KMS-11 (cell line): ENCODE results near the gene RAB35.

ENCODE experiments used
- H2AFZ ChIP-seq: fragments of 200-600 bp; sonication (generic); 2 replicates; pipeline ENCODE4 v1.6.1; 2016; ENCODE audit warnings: antibody characterized with exemption, mixed run types, low read depth
- H3K27ac ChIP-seq: fragments of 200-600 bp; sonication (generic); 2 replicates; pipeline ENCODE4 v1.6.1; 2016; ENCODE audit warnings: mild to moderate bottlenecking, mixed run types
- H3K27me3 ChIP-seq: fragments of 200-600 bp; sonication (generic); 2 replicates; pipeline ENCODE4 v1.6.1; 2017; ENCODE audit warnings: mild to moderate bottlenecking, low read depth, mixed run types, moderate library complexity; ENCODE audit not compliant: insufficient read depth
- H3K36me3 ChIP-seq: fragments of 200-600 bp; sonication (generic); 2 replicates; pipeline ENCODE4 v1.6.1; 2017; ENCODE audit warnings: mild to moderate bottlenecking, mixed run types; ENCODE audit not compliant: insufficient read depth
- H3K4me1 ChIP-seq: fragments of 200-600 bp; sonication (generic); 2 replicates; pipeline ENCODE4 v1.6.1; 2016; ENCODE audit warnings: mild to moderate bottlenecking, low read depth, mixed run types; ENCODE audit not compliant: poor library complexity, severe bottlenecking
- H3K4me2 ChIP-seq: fragments of 200-600 bp; sonication (generic); 2 replicates; pipeline ENCODE4 v1.7.0; 2016; ENCODE audit warnings: mild to moderate bottlenecking, mixed run types
- H3K4me3 ChIP-seq: fragments of 200-600 bp; sonication (generic); IDR thresholded peaks from 2 replicates; pipeline ENCODE4 v1.6.1; 2017; ENCODE audit warnings: low read depth, low read length, mixed read lengths; ENCODE audit not compliant: insufficient read depth
- H3K79me2 ChIP-seq: fragments of 200-600 bp; sonication (generic); 2 replicates; pipeline ENCODE4 v1.6.1; 2016; ENCODE audit warnings: low read depth, mixed run types; ENCODE audit not compliant: insufficient read depth
- H3K9ac ChIP-seq: fragments of 200-600 bp; sonication (generic); 2 replicates; pipeline ENCODE4 v1.6.1; 2016; ENCODE audit warnings: mild to moderate bottlenecking, mixed run types
- H4K20me1 ChIP-seq: fragments of 200-600 bp; sonication (generic); 2 replicates; pipeline ENCODE4 v1.6.1; 2016; ENCODE audit warnings: mild to moderate bottlenecking, mixed run types; ENCODE audit not compliant: insufficient read depth
- CTCF ChIP-seq: fragments of 200-600 bp; sonication (generic); conservative IDR thresholded peaks from 2 replicates; pipeline ENCODE4 v1.6.1; 2017; ENCODE audit warnings: low read depth, mild to moderate bottlenecking, antibody characterized with exemption, low read length, moderate library complexity, mixed read lengths

RAB35 gene

GRCh38 chr12:120159509-120160237 is 43.1 kb upstream of the RAB35 start:
- Histone ChIP-seq H3K36me3 (no peaks in the 10 kb centered on the region), H2AFZ (no peak overlapping the region), H3K79me2 (no peaks in the 10 kb centered on the region), H3K9ac (no peak overlapping the region), H4K20me1 (no peaks in the 10 kb centered on the region), H3K4me3 (no peak overlapping the region), H3K27me3 (no peaks in the 10 kb centered on the region), H3K4me2 (no peak overlapping the region), H3K4me1 (no peaks in the 10 kb centered on the region), H3K27ac (no peak overlapping the region)
- no peak for TF ChIP-seq CTCF

- Histone ChIP-seq H3K4me1 (no peaks in the 10 kb centered on the region), H3K27me3 (no peaks in the 10 kb centered on the region), H3K4me2 (no peak overlapping the region), H2AFZ (no peak overlapping the region), H3K79me2 (no peaks in the 10 kb centered on the region), H3K36me3 (no peaks in the 10 kb centered on the region), H3K27ac (no peak overlapping the region), H4K20me1 (no peaks in the 10 kb centered on the region), H3K4me3 (no peak overlapping the region), H3K9ac (no peak overlapping the region)
- no peak for TF ChIP-seq CTCF
Observed at GRCh38 chr12:120158351-120158750, 41.8 kb upstream of the RAB35 start.

GRCh38 chr12:120157678-120158077 is 41.1 kb upstream of the RAB35 start:
- Histone ChIP-seq H2AFZ (no peak overlapping the region), H3K9ac (no peak overlapping the region), H3K36me3 (no peaks in the 10 kb centered on the region), H3K79me2 (no peaks in the 10 kb centered on the region), H3K4me1 (no peaks in the 10 kb centered on the region), H3K27me3 (no peaks in the 10 kb centered on the region), H3K4me3 (no peak overlapping the region), H4K20me1 (no peaks in the 10 kb centered on the region), H3K4me2 (no peak overlapping the region), H3K27ac (no peak overlapping the region; the same call in 1 of the 2 replicates)
- TF ChIP-seq CTCF = no peak

- Histone ChIP-seq H2AFZ (no peak overlapping the region), H3K27ac (no peak overlapping the region; the same call in 1 of the 2 replicates), H3K27me3 (no peaks in the 10 kb centered on the region), H4K20me1 (no peaks in the 10 kb centered on the region), H3K4me2 (no peak overlapping the region), H3K79me2 (no peaks in the 10 kb centered on the region), H3K4me3 (no peak overlapping the region), H3K9ac (no peak overlapping the region), H3K36me3 (no peaks in the 10 kb centered on the region), H3K4me1 (no peaks in the 10 kb centered on the region)
- no peak for TF ChIP-seq CTCF
Observed at GRCh38 chr12:120156315-120157259, 40.0 kb upstream of the RAB35 start.
